ENCODE results near the gene SOS2.

DNA sequence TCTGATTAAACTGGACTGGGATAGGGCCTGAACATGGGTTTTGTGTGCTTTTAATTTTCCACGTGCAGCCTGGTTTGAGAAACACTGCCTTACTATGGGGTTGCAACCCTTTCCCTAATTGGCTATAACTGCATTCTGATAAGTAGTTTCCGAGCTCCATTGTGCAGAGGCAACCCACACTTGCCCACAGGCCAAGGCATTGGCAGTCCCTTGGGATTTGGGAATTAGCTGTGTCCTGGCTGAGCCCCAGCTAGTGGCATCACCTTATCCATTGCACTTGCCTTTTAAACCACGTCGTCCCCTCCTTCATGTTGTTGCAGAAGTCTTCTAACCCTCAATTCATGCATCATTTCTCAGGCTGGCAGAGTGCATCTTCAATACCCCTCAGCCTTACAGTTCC lies 125.2 kb downstream of the SOS2 start:
- TF ChIP-seq POLR2A (IDR thresholded peaks at IDR 0.05; ENCODE audit: low read length) (no peak), GATA1 (IDR thresholded peaks at IDR 0.05; ENCODE audit: low read depth, low read length) (no peak)

Data from erythroblast (primary cell).